ENCODE results near the gene ADAR.

ADAR gene

DNA sequence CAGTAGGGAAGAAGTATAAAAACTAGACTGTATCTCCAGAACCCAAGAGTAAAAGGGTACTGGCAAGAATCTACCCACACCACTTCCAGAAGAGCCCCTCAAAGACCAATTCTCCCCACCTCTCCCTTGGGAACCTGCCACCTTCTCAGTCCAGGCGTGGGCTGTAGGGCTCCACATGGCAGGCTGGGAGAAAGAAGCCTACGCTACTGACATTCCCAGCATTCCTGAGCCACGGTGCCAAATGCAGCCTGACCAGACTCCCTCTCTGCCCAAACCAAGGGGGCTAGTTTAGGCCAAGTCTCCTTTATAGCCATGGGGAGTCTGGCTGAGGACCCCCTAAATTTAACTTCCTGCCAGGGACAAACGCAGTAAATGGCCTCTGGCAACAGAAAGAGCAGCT is 51.6 kb downstream of the ADAR start:
- DNase-seq: peak; percentile 41

DNA sequence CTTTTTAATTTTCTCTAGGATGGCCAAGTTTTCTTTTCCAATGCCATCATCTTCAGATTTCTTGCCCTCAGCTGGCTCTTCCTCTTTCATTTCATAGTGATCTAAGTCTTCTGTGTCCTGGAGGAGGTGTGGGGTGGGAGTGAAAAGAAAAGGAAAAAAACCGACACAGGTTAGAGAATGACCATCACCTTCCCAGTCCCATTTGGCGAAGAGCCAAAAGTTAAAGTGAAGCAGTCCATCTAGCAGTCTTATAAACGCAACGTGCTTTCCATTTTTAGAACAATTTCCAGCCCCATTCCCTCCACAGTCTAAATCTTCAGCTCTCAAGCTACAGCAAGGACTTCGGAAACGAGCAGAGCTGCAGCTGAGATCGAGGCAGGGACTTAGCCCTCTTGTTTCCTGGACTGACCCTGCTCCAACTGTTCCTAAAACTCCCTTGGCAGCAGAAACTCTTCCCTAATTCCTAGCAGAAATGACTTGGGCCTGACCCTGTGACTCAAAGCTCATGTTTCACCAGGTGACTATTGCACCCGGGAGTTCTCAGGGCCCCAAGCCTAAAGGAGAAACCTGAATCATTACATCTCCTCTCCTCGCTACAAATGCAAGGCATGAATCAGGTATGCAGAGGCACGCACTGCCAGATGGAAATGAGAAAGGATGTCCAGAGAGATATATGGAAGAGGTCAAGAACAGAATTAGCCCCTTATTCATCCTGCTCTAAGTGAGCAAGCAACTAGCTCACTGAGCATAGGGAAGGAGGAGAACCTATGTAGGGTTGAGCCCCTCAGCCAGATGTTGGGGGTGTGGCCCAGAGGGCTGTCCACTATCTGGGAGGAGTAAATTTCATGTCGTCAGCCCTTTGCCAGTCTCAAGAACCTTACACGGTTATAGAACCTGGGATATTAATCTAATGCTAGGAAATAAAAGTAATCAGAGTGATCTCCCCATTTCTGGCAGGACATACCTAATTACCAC is 54.6 kb downstream of the ADAR start:
- DNase-seq: no peak

DNA sequence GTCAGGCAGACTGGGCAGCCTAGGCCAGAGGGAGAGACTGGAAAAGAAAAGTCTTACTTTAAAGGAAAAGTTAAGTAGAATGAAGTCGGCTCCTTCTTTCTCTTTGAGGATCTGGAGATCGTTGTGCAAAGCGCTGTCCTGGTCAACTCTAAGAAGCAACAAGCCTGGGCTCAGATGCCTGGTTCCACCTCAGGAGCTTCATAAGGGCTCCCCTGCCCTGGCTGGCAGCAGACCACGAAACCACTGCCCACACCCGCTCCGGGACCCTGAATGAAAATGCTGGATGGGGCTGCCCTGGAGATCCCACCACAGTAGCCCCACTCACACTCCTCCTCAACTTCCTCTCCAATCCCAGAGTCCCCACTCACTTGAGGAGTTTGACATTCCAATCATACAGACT is 56.0 kb downstream of the ADAR start:
- no peak for DNase-seq

DNA sequence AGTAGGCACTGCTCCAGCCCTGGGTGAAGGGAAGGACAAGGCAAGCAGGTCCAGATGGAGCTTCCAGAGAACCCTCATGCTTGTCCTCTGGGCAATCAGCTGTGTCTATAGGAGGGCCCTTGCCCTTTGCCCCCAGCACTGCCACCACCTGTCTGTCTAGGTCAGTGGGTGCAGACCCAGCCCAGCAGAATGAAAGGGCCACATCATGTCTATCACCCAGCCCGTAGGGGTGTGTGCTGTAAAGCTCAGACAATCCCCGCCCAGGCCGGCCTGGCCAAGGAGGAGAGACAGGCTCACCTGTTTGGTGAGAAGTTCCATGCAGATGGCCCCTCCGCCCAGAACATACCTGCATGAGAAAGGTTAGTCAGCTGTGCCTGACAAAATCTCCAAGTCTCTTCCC is 56.5 kb downstream of the ADAR start:
- no peak for DNase-seq

DNA sequence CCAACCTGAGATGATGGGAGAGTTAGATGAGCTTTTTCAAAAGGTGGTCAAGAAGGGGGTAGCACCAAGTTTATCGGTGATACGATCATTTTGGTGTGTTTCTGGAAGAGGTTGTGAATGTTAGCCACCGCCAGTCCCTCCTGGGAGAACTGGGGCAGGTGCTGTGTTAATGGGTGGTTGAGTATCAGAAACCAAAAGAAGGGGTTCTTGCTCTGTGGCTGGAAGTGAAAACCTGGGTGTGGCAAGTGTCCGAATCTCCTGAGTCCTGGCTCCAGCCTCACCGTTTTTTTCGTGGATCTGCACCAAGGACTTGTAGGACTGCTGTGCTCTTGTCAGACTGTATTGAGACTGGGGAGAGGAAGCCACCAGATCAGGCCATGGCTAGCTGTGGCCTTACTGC is 57.3 kb downstream of the ADAR start:
- DNase-seq: no peak

DNA sequence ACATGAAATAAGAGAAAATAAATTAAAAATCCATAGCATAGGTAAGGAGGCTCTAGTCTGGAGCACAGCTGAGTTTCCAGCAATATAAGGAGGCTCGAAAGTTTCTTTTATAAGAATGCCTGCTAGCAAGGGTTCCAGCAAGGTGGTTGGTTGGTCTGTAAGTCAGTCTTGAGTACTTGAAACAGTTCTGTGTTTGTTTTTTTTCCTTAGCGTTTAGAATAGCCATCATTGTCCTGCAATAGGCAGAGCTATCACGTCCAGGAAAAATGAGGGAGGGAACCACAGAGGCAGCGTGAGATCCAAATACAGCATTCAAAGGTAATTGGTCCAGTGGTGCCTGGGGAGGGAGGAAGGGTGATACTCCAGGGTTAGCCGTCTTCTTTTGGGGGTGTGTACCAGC is 57.9 kb downstream of the ADAR start:
- DNase-seq: no peak

DNA sequence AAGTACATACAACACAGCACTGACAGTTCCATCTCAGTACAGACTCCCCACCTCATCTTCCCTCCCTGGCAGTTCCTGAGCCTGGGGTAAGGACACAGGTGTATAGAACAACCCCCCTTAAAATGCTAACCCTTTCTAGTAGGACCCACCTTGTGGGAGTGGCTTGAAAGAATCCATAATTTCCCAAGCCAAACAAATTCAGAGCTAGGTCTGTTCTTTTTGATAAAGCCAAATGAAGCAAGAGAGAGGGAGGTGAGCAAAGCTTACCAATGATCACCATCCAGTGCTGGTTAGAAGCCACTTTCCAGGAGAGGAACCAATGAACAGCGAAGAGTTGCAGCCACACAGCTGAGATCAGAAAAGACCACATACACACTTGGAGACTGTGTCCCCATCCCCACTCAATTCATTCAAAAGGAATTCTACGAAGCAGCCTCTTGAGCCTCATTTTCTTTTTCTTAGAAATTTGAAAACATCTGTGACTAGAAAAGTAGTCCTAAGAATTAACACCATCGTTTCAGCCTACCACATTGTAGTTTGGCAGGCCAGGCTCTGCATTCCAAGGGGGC is 58.7 kb downstream of the ADAR start:
- DNase-seq: no peak

DNA sequence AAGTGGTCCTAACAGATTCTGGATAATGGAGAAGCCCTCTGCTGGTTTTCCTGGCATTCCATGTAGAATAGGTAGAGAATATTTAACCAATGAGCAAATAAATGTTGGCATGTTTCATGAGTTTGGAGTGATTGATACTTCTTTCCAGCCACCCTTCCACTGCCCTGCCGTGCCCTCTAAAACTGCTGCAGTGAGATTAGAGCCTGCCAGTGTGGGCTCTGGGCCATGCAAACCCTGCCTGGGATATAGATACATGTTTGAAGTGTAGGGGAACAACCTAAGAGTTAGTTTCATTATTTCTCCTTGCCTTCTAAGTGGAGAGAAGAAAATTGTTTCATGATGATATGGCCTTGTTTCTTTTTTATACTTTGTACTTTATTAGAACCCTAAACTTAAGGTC is 60.0 kb downstream of the ADAR start:
- DNase-seq: no peak

DNA sequence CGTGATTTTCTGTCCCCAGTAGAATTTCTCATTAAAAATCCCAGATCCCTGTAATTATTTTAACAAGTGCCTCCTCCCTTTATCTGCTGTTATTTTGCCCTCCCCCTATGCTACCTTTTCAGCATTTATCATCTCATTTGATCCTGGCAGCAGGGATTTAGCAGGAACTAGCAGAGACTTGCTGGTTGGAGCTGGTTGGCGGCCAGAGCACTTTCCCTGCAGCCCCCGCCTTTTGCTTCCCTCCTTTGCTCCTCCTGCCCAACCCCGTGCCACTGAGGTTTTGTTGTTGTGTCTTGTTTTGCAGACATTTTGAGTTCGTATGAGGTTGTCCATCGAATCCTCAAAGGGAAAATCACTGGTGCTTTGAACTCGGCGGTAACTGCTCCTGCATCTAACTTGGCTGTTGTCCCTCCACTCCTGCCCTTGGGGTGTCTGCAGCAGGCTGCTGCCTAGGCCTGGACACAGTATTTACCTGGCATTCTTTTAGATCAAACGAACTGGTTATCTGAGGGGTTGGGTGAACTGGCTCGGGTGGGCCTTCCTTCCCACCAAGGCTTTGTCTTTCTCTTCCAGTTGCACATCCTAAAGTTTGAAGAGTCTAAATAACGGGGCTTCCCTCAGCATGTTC is 60.8 kb downstream of the ADAR start:
- DNase-seq: no peak

DNA sequence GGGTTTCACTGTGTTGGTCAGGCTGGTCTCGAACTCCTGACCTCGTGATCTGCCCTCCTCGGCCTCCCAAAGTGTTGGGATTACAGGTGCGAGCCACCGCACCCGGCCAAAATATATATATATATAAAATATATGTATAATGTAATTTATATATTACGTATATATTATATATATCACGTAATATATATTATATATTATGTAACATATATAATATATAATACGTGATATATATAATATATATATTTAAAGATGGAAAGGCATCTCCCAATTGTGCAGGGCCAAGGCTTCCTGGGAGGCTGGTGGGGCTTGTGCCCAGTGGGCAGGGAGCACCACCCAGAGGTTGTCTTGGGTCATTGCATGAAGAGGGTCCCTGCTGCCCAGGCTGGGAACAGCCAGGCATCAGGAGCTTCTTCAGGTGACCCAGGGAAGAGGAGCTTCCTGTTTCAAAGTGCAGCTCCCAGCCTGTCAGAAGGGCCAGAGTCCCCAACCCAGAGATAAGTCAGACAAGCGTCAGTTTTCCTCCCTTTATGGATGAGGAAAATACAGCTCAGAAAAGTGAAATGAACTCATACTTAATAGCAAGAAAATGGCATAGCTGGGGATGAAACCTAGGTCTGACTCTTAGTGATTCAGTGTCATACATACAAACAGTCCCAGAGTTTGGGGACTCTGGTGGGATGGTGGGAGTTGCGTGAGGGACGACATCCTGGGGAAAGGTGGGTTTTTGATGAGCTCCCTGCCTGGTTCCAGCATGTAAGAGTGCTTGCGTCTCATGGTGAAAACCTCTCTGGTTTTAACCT is 61.5 kb downstream of the ADAR start:
- peak; percentile 38 for DNase-seq

DNA sequence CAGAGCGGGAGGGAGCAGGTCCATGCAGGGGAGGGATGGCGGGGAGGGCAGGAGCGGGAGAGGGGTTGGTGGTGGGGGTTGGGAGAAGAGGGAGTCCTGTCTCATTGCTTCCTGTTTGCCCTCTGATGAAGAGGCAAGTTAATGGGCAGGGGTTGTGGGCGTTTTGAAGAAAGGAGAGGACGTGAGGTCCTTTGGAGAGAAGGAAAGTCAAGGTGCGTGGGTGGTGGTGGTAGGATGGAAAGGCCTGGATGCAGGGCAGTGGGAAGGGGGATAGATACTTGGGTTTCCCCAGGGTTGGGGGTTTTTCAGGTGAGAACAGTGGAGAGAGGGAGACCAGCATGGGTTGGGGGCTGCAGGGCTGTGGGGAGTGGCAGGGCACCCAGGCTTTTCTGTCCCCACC is 66.8 kb downstream of the ADAR start:
- DNase-seq: no peak

DNA sequence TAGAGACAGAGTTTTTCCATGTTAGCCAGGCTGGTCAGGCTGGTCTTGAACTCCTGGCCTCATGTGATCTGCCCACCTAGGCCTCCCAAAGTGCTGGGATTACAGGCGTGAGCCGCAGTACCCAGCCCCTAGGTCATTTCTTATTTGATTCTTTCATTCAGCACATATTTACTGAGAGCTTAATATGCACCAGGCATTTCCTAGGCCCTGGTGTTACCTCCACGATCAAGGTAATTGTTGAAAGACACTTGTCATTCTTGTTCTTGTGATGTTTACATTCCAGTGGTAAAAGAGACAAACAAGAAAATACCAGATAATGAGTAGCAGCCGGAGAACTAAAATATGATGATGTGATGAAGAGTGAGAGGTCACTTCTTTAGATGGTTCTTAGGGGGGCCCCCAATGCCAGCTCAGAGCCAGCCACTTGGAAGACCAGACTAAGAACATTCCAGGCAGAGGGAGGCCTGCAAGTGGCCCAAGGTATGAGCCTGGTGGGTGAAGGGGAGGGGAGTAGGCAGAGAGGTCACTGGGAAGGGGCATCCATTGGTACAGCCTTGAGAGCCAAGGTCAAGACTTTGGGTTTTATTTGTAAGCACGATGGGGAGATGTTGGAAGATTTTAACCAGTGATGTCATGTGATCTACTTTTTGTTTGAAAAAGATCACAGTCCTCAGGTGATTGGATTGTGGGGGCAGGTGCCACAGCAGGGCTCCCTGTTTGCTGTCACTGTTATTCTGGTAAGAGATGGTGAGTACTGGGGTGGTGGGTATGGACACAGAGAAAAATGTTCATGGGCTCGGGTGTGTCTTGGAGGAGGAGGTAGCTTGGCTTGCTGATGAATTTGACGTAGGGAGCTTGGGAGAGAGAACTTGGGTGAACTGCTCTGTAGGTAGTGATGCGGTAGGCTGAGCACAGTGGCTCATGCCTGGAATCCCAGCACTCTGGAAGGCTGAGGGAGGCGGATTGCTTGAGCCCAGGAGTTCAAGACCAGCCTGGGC is 68.2 kb downstream of the ADAR start:
- no peak for DNase-seq

DNA sequence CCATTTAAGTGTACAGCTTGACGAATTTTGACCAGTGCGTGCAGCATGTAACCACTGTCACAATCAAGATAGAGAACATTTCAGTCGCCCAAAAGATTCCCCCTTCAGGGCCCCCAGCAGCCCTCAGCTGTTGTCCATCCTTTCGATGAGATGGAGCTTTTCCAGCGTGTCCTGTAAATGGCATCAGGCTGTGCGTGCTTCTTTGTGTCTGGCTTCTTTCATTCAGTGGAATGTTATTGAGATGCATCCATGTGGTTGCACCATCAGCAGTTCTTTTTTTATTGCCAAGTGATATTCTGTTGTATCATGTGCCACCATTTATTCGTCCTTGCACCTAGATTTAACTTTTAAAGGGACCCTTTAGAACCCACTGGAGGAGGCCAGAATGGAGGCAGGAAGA is 71.4 kb downstream of the ADAR start:
- DNase-seq: no peak

DNA sequence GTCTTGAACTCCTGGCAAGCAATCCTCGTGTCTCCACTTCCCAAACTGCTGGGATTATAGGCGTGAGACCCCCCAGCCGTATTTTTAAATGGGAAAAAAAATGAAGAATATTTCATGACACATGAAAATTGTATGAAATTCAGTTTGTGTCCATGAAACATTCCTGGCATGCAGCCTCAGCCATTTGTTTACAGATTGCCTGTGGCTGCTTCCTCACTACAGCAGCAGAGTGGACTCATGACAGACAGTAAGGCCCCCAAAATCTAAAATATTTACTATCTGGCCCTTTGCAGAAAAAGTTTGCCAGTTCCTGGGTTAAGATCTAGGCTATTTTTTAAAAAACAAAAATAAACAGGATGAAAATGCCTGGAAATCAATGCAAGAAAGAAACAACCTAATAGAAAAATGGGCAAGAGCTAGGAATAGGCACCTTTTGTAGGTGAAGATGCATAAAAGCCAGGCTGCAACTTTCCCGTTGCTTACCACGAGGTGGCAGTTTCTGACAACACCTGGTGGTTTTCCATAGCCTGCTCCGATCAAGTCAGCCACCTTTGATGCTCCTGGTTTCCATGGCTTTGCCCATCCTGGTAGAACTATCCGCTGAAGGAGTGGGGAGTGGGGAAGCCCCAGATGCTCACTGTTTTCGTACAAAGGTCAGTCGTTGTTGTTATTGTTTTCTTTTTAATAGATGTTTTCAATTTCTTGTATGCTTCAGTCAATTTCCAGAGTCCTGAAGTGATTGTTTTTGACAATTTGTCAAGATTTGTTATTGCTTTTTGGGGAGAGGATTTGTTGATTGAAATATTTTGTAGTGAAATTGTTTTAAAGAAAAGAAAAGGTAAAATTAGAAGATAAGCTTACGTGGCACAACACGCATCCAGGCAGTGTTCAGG is 73.8 kb downstream of the ADAR start:
- DNase-seq: peak; percentile 12

Data from fibroblast of skin of abdomen (primary cell).